ENCODE data around the gene TPCN2.

DNA sequence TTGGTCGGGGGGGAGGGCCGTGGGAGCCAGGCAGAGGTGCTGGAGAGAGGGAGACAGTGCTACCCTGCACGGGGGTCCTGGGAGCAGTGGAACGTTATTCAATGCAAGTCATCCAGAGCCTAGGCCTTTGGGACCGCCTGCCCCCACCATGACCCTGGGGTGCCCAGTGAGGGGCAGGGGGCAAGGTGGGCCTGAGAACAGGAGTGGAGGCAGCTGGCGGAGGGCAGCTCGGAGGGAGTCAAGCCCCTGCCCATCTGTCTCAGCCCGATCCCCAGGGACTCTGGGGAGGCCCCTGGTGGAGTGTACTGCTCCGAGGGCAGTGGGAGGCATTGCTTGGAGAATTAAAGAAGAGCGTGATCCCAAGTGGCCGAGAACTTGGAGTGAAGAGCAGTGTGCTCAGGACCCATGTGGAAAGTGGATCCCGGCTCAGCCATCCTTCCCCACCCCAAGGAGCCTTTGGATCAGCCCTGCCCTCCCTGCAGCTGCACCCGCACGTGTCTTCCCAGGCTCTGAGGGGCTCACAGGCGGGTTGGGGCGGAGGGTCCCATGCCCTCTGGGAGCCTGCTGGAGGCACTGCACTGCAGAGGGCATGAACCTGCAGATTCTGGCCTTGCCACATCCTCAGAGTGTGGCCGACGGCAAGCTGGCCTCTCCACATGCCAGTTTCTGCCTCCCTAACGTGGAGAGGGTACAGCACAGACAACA is 73.0 kb downstream of the TPCN2 start:
- TF ChIP-seq POLR2AphosphoS5 (IDR thresholded peaks at IDR 0.05; ENCODE audit: borderline replicate concordance, low read depth, low read length) = no peak
- no peak for TF ChIP-seq EZH2 (IDR thresholded peaks at IDR 0.05)
- no peak for TF ChIP-seq FOXP2 (optimal IDR thresholded peaks at IDR 0.05; ENCODE audit: control extremely low read depth, extremely low read length, insufficient read depth)
